AG09319 (cell line): Measurements from ENCODE around the gene CCDC3.

ENCODE experiments used
- DNase-seq: peaks from one replicate; pipeline ENCODE4 v3.0.0-alpha.2; 2010; ENCODE audit warnings: low read depth; ENCODE audit errors: extremely low read depth
- TF ChIP-seq, protein P1 (sequence below): IDR thresholded peaks from 2 replicates; pipeline ENCODE4 v1.5.1; 2011; ENCODE audit warnings: low read depth, mild to moderate bottlenecking, inconsistent platforms, low read length, moderate library complexity

CCDC3 gene

DNA sequence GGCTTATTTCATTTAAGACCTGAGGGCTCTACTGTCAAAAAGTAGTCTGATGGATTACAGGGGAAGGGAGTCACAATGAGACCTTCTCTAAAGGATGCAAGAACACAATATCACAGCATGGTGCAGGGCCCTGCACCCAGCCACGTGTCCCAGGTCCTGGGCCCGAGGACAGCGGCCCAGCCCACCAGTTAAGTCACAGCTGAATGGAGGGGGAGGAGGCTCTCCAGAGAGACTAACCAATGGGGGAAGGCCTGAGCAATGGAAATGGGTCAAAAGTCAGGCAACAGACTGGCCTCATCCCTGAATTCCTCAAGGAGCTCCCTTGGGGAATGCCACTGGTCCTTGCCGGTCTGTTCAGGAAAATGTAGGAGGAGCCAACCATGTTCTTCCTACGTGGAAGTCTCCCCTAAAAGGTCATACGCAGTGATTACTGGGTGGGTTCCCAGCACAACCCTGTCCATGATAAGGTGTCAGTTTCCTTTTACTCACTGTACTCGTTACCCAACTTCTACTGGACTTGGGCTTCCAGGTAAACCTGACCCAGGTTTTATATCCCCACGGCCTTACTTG is 28.3 kb downstream of the CCDC3 start:
- TF ChIP-seq, protein P1, sequence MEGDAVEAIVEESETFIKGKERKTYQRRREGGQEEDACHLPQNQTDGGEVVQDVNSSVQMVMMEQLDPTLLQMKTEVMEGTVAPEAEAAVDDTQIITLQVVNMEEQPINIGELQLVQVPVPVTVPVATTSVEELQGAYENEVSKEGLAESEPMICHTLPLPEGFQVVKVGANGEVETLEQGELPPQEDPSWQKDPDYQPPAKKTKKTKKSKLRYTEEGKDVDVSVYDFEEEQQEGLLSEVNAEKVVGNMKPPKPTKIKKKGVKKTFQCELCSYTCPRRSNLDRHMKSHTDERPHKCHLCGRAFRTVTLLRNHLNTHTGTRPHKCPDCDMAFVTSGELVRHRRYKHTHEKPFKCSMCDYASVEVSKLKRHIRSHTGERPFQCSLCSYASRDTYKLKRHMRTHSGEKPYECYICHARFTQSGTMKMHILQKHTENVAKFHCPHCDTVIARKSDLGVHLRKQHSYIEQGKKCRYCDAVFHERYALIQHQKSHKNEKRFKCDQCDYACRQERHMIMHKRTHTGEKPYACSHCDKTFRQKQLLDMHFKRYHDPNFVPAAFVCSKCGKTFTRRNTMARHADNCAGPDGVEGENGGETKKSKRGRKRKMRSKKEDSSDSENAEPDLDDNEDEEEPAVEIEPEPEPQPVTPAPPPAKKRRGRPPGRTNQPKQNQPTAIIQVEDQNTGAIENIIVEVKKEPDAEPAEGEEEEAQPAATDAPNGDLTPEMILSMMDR = no peak
- no peak for DNase-seq

DNA sequence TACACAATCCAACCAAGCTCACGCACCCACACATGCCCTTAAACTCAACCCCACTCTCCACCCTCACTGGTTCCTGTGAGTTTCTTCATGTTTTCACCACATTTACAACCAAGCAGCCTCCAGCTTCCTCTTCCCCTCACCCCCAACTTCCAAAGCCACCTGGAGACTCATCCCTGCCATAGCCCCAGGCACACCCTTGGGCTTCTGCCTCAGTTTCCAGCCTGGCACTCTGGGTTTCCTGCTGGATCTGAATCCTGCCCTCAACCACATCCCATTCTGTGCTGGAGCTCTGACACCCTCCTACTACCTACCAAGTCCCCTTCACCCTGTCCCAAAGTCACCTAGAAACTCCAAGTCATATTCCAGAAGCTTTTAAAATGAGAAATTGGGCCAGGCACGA is 29.4 kb downstream of the CCDC3 start:
- no peak for DNase-seq
- TF ChIP-seq, protein P1 = no peak

DNA sequence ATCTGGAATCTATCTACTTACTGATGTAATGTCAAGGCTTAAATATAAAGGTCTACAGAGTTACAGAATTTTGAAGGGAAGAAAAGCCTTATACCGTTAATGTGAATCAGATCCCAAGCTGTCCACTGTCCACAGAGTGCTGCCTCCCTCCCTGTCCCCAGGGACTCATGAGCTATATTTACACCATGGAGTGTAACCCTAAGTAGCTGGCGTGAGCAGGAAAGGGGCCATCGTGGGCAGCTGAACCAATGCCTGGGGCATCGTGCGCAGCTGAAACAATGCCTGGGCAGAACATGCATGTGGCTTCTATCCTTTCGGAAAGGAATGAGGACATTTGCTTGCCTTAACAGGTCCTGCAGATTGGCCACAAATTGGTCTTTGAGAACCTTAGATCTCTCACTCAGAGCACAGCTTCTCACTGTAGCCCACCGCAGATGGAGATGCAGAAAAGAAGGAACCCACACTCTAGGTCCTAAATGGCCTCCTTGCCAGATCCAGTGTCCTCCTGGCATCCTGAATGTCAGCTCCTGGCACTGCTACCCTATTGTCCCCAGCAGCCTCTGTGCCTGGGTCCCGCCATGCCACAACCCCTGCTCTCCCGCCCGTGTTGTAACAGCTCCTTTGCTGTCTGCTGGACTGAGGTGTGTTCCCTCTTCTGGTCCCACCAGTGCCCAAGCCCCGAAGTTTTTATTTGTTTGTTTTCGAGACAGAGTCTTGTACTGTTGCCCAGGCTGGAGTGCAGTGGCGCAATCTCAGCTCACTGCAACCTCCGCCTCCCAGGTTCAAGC is 30.3 kb downstream of the CCDC3 start:
- no peak for DNase-seq
- TF ChIP-seq, protein P1 = no peak

DNA sequence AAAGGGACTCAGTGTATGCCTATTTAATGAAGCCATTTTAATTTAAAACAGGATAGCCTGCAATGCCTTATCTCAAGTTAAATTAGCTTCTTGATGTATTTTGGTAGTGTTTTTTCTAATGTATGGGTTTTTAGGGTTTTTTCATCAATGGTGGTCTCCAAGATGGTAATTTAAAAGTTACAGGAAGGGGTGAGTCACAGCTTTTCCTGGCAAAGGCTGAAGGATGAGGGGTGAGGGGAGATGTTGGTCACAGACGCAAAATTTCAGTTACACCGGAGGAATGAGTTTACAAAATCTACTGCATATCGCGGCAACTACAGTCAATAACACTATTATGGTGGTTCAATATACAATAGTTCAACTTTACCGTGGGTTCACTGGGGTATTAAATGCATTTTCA is 31.6 kb downstream of the CCDC3 start:
- no peak for DNase-seq
- TF ChIP-seq, protein P1 = no peak

DNA sequence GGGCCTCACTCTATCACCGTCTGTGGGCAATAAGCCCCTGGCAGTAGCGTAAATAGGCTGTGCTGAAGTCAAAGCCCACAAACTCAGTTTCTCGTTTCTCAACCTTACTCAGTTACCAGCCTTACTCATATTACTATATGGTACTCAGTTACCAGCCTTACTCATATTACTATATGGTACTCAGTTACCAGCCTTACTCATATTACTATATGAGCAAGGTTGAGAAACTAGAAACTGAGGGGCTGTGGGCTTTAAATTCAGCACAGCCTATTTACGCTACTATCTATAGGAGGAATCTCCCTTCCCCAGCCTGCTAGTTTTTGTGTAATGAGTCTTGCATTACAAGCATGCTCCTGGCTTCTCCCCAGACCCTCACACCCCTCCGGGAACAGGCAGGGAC is 35.4 kb downstream of the CCDC3 start:
- no peak for DNase-seq
- TF ChIP-seq, protein P1 = no peak

DNA sequence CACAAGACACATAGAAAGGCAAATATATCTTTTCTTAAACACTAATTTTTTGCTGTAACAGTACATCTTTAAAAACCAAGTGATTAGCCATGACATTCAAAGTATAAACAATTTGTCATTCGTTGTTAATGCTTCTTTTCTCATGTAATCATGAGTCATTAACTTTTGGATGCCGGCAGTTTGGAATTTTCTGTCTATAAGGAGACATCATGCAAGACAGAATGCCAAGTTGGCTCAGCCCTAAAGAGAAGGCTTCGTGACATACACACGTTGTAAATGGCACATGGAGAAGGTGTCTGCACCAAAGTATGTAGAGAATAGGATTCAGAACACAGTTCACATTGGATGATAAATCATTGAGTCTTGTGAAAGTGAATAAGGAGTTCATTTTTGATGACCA is 35.9 kb downstream of the CCDC3 start:
- TF ChIP-seq, protein P1 = no peak
- no peak for DNase-seq

DNA sequence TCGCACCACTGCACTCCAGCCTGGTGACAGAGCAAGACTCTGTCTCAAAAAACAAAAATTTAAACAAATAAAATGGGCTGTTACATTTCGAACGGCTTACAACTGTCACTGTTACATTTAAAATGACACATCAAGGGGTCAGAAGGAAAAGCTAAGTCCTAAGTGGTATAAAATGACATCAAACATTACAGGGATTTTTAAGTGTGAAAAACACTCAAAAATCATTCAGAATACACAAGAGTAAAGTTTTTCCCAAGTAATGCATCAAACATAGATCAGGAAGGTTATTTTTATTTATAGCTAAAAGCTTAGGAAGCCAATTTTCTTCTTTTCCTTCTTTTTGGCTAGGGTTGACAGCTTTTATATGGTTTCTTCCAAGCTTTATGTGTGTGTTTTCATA is 39.0 kb downstream of the CCDC3 start:
- TF ChIP-seq, protein P1 = no peak
- no peak for DNase-seq
